Endothelial cell of umbilical vein (primary cell): ENCODE data around the gene CYP19A1. TPM values are rescaled to one million over a fixed set of nuclear protein-coding genes. Genes with fewer than 3 reads are reported as not detected.

Experiments
- BruUV-seq: library from RNA; stranded (reverse); fragments of 400-500 nt; replicated peaks from 2 replicates; lab custom pipeline; 2021; lab: Mats Ljungman, UMichigan
- CTCF ChIA-PET: fragments of 300-600, 350-600 bp; sonication (Branson Sonifier 250); formaldehyde crosslinking; loops from one replicate; lab custom pipeline; 2021; ENCODE audit warnings: antibody characterized with exemption, inconsistent platforms; lab: Charles Lee
- POLR2A ChIA-PET: fragments of 300-600, 350-600 bp; sonication (Branson Sonifier 250); formaldehyde crosslinking; loops from one replicate; lab custom pipeline; 2021; ENCODE audit warnings: antibody characterized with exemption, inconsistent platforms; lab: Charles Lee
- DNase-seq: peaks from one replicate; pipeline ENCODE4 v3.0.0-alpha.2; 2011; ENCODE audit warnings: low read depth, low spot score
- FAIRE-seq: peaks from 2 replicates; lab custom pipeline; 2011; peaks lifted over from hg19 to GRCh38; lab: Jason Lieb, UNC
- H2AFZ ChIP-seq: 2 replicates; pipeline ENCODE4 v1.6.0; 2012; ENCODE audit warnings: low read depth, low read length, control low read depth, inconsistent platforms
- H3K27ac ChIP-seq: 2 replicates; pipeline ENCODE4 v1.5.1; 2011; ENCODE audit warnings: low read depth, mild to moderate bottlenecking, control low read depth, low read length, moderate library complexity; ENCODE audit not compliant: insufficient read depth
- H3K27me3 ChIP-seq, 2 experiments: 2 replicates each; pipeline versions ENCODE4 v1.6.0 to v1.6.1; 2011; ENCODE audit warnings: low read length in 2 of 2, mixed read lengths in 1 of 2; ENCODE audit not compliant: control insufficient read depth in 2 of 2, insufficient read depth in 2 of 2
- H3K36me3 ChIP-seq, 2 experiments: 2 replicates in 1 of 2; 3 replicates in 1 of 2; pipeline ENCODE4 v1.5.1; 2011; ENCODE audit warnings: low read length in 2 of 2, mild to moderate bottlenecking in 1 of 2, moderate library complexity in 1 of 2; ENCODE audit not compliant: control insufficient read depth in 2 of 2, insufficient read depth in 2 of 2; ENCODE audit errors: extremely low read depth in 1 of 2
- H3K4me1 ChIP-seq: 3 replicates; pipeline ENCODE4 v1.5.1; 2011; ENCODE audit warnings: mild to moderate bottlenecking, low read length; ENCODE audit not compliant: control insufficient read depth, insufficient read depth; ENCODE audit errors: extremely low read depth
- H3K4me2 ChIP-seq: 2 replicates; pipeline ENCODE4 v1.6.1; 2011; ENCODE audit warnings: low read length, control low read depth, mixed read lengths; ENCODE audit not compliant: insufficient read depth
- H3K4me3 ChIP-seq, 3 experiments: fragments of 200-600 bp in 1 of 3; sonication (generic), shearing (Covaris generic) in 1 of 3; replicated peaks in 1 of 3; 2 replicates each; pipeline ENCODE4 v1.5.1; 2011 to 2016; ENCODE audit warnings: control low read depth in 3 of 3, low read length in 3 of 3, mild to moderate bottlenecking in 2 of 3, inconsistent platforms in 1 of 3, low read depth in 1 of 3, moderate library complexity in 1 of 3; ENCODE audit not compliant: insufficient read depth in 1 of 3
- H3K79me2 ChIP-seq: 2 replicates; pipeline ENCODE4 v1.6.0; 2012; ENCODE audit warnings: low read length, inconsistent platforms; ENCODE audit not compliant: control insufficient read depth, insufficient read depth
- H3K9ac ChIP-seq: replicated peaks from 2 replicates; pipeline ENCODE3; 2011; ENCODE audit warnings: low read length, control low read depth; ENCODE audit not compliant: insufficient read depth; ENCODE audit errors: extremely low read depth
- H3K9me1 ChIP-seq: replicated peaks from 3 replicates; pipeline ENCODE4 v1.6.0; 2011; ENCODE audit warnings: mild to moderate bottlenecking, low read length; ENCODE audit not compliant: control insufficient read depth, insufficient read depth; ENCODE audit errors: extremely low read depth
- H3K9me3 ChIP-seq: replicated peaks from 2 replicates; pipeline ENCODE4 v1.5.1; 2012; ENCODE audit warnings: low read length, inconsistent platforms; ENCODE audit not compliant: control insufficient read depth, insufficient read depth
- H4K20me1 ChIP-seq: replicated peaks from 2 replicates; pipeline ENCODE3; 2011; ENCODE audit warnings: mild to moderate bottlenecking, low read length; ENCODE audit not compliant: control insufficient read depth, insufficient read depth; ENCODE audit errors: extremely low read depth
- CTCF ChIP-seq, 2 donors: IDR thresholded peaks; 1 replicate in 1 of 2; 2 replicates in 1 of 2; pipeline ENCODE4 v1.5.1; 2011; ENCODE audit warnings: low read length in 2 of 2, mild to moderate bottlenecking in 2 of 2, moderate library complexity in 2 of 2, control low read depth in 1 of 2, inconsistent platforms in 1 of 2, low read depth in 1 of 2; ENCODE audit not compliant: insufficient read depth in 1 of 2; ENCODE audit errors: extremely low read depth in 1 of 2
- EZH2 ChIP-seq: IDR thresholded peaks from 2 replicates; pipeline ENCODE4 v1.6.1; 2012; ENCODE audit warnings: borderline replicate concordance, low read depth, mild to moderate bottlenecking, moderate library complexity, low read length, inconsistent platforms; ENCODE audit not compliant: severe bottlenecking
- FOS ChIP-seq: IDR thresholded peaks from 2 replicates; pipeline ENCODE4 v1.6.1; 2011; ENCODE audit warnings: mild to moderate bottlenecking, low read length, moderate library complexity, borderline replicate concordance; ENCODE audit not compliant: insufficient read depth
- GATA2 ChIP-seq: IDR thresholded peaks from 2 replicates; pipeline ENCODE4 v1.7.0; 2011; ENCODE audit warnings: low read depth, mild to moderate bottlenecking, moderate library complexity, mixed read lengths, low read length; ENCODE audit not compliant: insufficient read length, insufficient read depth
- JUN ChIP-seq: IDR thresholded peaks from 2 replicates; pipeline ENCODE4 v1.6.1; 2011; ENCODE audit warnings: borderline replicate concordance, low read depth; ENCODE audit not compliant: insufficient read length, insufficient read depth
- MAX ChIP-seq: IDR thresholded peaks from 2 replicates; pipeline ENCODE4 v1.6.1; 2011; ENCODE audit not compliant: insufficient read depth, insufficient read length
- MYC ChIP-seq: IDR thresholded peaks from one replicate; pipeline ENCODE4 v1.6.1; 2011; ENCODE audit warnings: mild to moderate bottlenecking, low read depth, low read length
- POLR2A ChIP-seq: IDR thresholded peaks from 2 replicates; pipeline ENCODE4 v1.6.1; 2012; ENCODE audit warnings: low read depth, mild to moderate bottlenecking, control low read depth, low read length
- POLR2AphosphoS5 ChIP-seq: IDR thresholded peaks from 2 replicates; pipeline ENCODE4 v1.6.1; 2012; ENCODE audit warnings: low read depth, mild to moderate bottlenecking, control low read depth, low read length, moderate library complexity; ENCODE audit not compliant: insufficient read depth
- dilution Hi-C: fragments of 300-500 bp; cut with MboI; formaldehyde crosslinking; loops from one replicate; pipeline ENCODE4 v1.15.0; 2019; ENCODE audit warnings: low sequenced_read_pairs; ENCODE audit not compliant: extremely low pct_ligation_motif_present
- intact Hi-C: fragments of 100-400 bp; cut with micrococcal nuclease; formaldehyde crosslinking; loops from one replicate; pipeline ENCODE4 v1.10.0; 2022
- polyA plus RNA-seq, 4 experiments: library from polyadenylated mRNA; depleted of rRNA in 3 of 4; stranded (reverse) in 3 of 4; unstranded in 1 of 4; fragments of >200 nt; gene quantifications; 2 replicates each; pipeline versions ENCODE4 v1.2.1 to v1.2.3, GENCODE V29; 2011 to 2012; ENCODE audit warnings: missing spikeins in 1 of 4
- total RNA-seq: library from RNA; stranded (reverse); gene quantifications from 2 replicates; pipeline ENCODE4 v1.2.3, GENCODE V29; 2021

The CYP19A1 gene
- total and polyA plus RNA-seq, 2 donors (not counting 3 experiments of a cell fraction or from before 2014, with no cell fraction given) = not detected

- intact Hi-C loops = no loop called here
- H3K27me3 ChIP-seq = peaks cover 67 to 80% of the 10 kb centered on the region in 2 experiments
- H3K9me3 ChIP-seq = no peaks in the 10 kb centered on the region
- no peak overlapping the region for H2AFZ ChIP-seq
- DNase-seq (no peak), FAIRE-seq (no peak)
- H3K79me2 ChIP-seq = no peaks in the 10 kb centered on the region
- POLR2A ChIA-PET = no interaction called here
- H3K9me1 ChIP-seq = no peaks in the 10 kb centered on the region
- H3K4me3 ChIP-seq = no peak overlapping the region
- CTCF ChIA-PET = no interaction called here
- H3K4me2 ChIP-seq = no peak overlapping the region
- dilution Hi-C loops = no loop called here
- H3K9ac ChIP-seq = no peak overlapping the region
- no peaks in the 10 kb centered on the region for H3K4me1 ChIP-seq
- no peaks in the 10 kb centered on the region for H3K36me3 ChIP-seq
- no peaks in the 10 kb centered on the region for H4K20me1 ChIP-seq
- no peak overlapping the region for H3K27ac ChIP-seq
- TF ChIP-seq POLR2AphosphoS5 (no peak), CTCF (IDR thresholded peaks at IDR 0.05; ENCODE audit: extremely low read depth in 1 of 2, insufficient read depth in 1 of 2, low read depth in 1 of 2, low read length in 2 of 2) (no peak), JUN (no peak), EZH2 (no peak), MAX (no peak), MYC (no peak), FOS (no peak), GATA2 (no peak), POLR2A (no peak)
- BruUV-seq = no TSS peak
Observed at GRCh38 chr15:51366920-51367319, 28.5 kb upstream of the CYP19A1 start.
